GM10248 (cell line): ENCODE measurements around the gene OSBPL1A.

ENCODE experiments used
- CTCF ChIA-PET: fragments of 300-600 bp; sonication (Branson Sonifier 250); formaldehyde crosslinking; extraction: SDS; loops from one replicate; lab custom pipeline; 2021; ENCODE audit warnings: antibody characterized with exemption; lab: Yijun Ruan, JAX
- POLR2A ChIA-PET: fragments of 350-650 bp; sonication (Branson Sonifier 250); formaldehyde crosslinking; extraction: SDS; loops from one replicate; lab custom pipeline; 2020; ENCODE audit warnings: antibody characterized with exemption; lab: Yijun Ruan, JAX
- DNase-seq: peaks from one replicate; pipeline ENCODE4 v3.0.0; 2012; ENCODE audit errors: extremely low spot score
- TF ChIP-seq, protein P1 (sequence below): IDR thresholded peaks from 2 replicates; pipeline ENCODE4 v1.5.1; 2012; ENCODE audit warnings: mild to moderate bottlenecking, low read depth; ENCODE audit errors: extremely low read depth, missing control alignments, control extremely low read depth

Gene OSBPL1A

DNA sequence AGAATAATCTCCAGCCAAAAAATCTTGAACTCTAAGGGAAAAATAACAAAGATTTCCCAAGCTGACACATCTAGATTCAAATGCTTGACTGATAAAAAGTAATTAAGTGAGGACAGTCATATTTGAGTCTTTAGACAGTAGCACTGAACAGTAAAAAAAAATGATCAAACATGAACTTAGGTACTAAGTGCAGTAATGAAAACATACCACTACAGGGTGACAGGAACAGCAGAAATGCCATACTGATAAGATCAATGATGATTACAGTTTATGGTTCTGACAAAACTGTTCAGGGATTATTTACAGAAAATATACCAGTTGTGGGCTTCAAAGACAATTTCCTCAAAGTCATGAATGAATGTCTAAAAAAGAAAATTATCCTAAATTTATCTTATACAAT is 80.3 kb downstream of the OSBPL1A start:
- TF ChIP-seq, protein P1, sequence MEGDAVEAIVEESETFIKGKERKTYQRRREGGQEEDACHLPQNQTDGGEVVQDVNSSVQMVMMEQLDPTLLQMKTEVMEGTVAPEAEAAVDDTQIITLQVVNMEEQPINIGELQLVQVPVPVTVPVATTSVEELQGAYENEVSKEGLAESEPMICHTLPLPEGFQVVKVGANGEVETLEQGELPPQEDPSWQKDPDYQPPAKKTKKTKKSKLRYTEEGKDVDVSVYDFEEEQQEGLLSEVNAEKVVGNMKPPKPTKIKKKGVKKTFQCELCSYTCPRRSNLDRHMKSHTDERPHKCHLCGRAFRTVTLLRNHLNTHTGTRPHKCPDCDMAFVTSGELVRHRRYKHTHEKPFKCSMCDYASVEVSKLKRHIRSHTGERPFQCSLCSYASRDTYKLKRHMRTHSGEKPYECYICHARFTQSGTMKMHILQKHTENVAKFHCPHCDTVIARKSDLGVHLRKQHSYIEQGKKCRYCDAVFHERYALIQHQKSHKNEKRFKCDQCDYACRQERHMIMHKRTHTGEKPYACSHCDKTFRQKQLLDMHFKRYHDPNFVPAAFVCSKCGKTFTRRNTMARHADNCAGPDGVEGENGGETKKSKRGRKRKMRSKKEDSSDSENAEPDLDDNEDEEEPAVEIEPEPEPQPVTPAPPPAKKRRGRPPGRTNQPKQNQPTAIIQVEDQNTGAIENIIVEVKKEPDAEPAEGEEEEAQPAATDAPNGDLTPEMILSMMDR, result no peak
- CTCF ChIA-PET, result no interaction called here
- DNase-seq, result no peak
- POLR2A ChIA-PET, result no interaction called here

DNA sequence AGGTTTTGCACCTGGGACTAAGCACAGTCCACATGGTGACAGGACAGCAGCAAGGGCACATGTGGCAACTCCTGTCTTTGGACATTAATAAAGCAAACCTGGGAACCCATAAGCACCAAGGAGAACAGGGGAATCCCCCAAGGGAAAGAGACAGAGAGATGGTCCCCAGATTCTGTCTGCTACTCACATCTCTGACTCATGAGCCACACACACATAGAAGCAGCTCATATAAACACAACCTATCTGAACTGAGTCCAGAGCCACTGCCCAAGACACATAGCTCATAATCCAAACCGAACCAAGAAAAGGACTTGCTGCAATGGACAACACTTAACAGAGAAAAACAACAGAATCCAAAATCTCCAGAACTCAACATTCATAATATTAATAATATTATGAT is 82.5 kb downstream of the OSBPL1A start:
- TF ChIP-seq, protein P1, result no peak
- DNase-seq, result no peak
- POLR2A ChIA-PET, result no interaction called here
- CTCF ChIA-PET, result interaction anchor here (1.4 to 1.7 kb wide), 2 partner anchors 45 to 174 kb away, joined by 3 to 4 read pairs; no protein-coding TSS in a partner anchor

DNA sequence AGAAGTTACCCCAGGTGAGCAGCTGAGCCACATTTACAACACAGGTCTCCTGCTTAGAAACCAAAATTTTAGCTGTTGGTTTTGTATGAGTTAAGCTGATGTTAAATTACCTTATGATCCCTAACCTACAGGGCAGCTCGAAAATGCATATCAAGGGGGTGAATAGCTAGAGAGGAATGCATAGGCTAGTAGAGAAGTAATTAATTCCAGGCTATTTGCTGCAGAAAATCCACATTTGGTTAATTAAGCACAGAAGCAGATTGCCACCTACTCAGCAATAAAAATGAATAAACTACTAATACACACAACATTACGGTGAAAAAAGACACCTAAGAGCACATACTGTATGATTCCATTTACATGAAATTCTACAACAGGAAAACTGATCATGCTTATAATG is 91.4 kb downstream of the OSBPL1A start:
- TF ChIP-seq, protein P1, result no peak
- POLR2A ChIA-PET, result no interaction called here
- no peak for DNase-seq
- CTCF ChIA-PET, result no interaction called here

DNA sequence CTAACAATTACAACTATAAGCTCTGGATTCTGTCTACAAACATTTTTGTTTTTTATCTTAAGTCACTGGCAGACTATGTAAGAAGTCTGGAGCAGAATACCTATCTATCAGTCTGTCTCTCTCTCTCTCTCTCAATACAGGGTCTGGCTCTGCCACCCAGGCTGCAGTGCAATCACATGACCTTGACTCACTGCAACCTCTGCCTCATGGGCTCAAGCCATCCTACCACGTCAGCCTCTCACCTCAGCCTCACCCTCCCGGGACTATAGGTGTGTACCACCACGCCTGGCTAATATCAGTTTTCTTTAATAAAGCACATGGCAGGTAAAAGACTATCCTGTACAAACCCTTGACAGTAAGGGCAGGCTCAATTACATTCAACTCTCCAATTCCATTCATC is 96.9 kb downstream of the OSBPL1A start:
- TF ChIP-seq, protein P1, result no peak
- POLR2A ChIA-PET, result no interaction called here
- DNase-seq, result no peak
- CTCF ChIA-PET, result no interaction called here

DNA sequence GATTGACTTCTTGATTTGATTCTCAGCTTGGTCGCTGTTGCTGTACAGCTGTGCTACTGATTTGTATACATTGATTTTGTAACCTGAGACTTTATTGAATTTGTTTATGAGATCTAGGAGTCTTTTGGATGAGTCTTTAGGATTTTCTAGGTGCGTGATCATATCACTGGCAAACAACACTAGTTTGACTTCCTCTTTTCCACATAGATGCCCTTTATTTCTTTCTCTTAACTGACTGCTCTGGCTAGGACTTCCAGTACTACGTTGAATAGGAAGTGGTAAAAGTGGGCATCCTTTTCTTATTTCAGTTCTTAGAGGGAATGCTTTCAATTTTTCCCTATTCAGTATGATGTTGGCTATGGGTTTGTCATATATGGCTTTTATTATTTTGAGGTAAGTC is 101.3 kb downstream of the OSBPL1A start:
- DNase-seq, result no peak
- ChIA-PET POLR2A (no interaction called here), CTCF (no interaction called here)
- TF ChIP-seq, protein P1, result no peak

DNA sequence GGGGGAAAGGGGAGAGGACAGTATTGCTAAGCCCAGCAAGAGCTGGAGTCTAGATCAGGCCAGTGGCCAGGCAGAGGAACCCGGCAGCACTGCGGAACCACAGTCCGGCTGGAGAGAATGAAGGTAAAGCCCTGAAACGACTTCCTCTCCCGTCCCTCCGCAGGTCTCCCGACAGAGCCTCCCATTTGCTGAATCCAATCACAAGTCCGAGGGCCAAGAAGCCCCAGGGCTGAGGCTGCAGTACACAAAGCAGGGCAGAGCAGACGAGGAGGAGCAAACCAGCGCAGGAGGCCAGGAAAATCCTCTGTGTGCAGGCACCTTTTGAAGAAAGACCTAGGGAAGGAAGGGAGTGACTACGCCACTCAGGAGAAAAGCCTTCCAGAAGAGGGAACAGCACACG is 104.4 kb downstream of the OSBPL1A start:
- CTCF ChIA-PET, result no interaction called here
- no peak for DNase-seq
- TF ChIP-seq, protein P1, result no peak

DNA sequence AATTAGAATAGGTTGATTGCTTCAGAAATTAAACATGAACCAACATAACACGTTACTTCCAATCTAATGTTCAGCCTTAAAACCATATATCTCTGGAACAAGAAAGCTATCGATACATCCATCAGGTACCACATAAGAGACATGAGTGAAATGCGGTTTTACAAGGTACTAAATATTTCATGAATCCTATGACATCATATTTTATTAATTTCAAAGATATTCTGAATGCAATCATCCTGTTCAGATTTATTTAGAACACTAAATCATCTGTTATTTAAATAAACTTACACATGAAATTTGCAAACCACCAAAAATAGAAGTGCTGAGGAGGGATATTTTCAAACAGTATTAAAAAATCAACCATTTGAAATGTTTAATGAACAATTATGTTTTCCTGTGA is 119.0 kb downstream of the OSBPL1A start:
- ChIA-PET CTCF (interaction anchor here (1.1 kb wide), 1 partner anchor 10 kb away, joined by 4 read pairs; no protein-coding TSS in a partner anchor), POLR2A (no interaction called here)
- DNase-seq, result no peak
- TF ChIP-seq, protein P1, result no peak

More for the DNA sequence above, 104.4 kb downstream of the OSBPL1A start:
- POLR2A ChIA-PET, result no interaction called here
